Measurements from ENCODE around the gene PSMF1.
"Not testable (repeated sequence)": the region's sequence is repeated elsewhere in the genome, so short reads cannot be mapped to it uniquely, and the experiment has no call there.

PSMF1 gene

DNA sequence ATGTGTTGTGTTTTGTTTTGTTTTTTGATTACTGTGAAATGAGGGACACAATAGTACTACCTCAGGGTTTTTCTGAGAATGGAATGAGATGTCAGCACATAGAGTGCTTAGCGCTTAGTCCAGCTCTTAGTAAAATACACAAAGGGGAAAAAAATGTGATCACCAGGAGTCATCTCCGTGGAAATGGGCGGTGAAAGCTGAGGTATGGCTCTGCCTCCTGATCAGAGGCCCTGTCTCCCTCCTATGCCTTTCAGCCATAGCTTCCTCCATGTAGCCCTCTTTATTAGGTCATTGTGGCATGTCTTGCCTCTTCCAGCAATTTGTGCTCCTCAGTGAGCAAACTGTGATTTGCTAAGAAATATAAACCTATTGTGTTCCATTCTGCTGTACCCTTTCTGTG lies 13.0 kb downstream of the PSMF1 start:
- TF ChIP-seq, protein P1, sequence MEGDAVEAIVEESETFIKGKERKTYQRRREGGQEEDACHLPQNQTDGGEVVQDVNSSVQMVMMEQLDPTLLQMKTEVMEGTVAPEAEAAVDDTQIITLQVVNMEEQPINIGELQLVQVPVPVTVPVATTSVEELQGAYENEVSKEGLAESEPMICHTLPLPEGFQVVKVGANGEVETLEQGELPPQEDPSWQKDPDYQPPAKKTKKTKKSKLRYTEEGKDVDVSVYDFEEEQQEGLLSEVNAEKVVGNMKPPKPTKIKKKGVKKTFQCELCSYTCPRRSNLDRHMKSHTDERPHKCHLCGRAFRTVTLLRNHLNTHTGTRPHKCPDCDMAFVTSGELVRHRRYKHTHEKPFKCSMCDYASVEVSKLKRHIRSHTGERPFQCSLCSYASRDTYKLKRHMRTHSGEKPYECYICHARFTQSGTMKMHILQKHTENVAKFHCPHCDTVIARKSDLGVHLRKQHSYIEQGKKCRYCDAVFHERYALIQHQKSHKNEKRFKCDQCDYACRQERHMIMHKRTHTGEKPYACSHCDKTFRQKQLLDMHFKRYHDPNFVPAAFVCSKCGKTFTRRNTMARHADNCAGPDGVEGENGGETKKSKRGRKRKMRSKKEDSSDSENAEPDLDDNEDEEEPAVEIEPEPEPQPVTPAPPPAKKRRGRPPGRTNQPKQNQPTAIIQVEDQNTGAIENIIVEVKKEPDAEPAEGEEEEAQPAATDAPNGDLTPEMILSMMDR (IDR thresholded peaks at IDR 0.05; ENCODE audit: low read depth, low read length): no peak
- DNase-seq (ENCODE audit: extremely low read depth, low read depth): no peak

DNA sequence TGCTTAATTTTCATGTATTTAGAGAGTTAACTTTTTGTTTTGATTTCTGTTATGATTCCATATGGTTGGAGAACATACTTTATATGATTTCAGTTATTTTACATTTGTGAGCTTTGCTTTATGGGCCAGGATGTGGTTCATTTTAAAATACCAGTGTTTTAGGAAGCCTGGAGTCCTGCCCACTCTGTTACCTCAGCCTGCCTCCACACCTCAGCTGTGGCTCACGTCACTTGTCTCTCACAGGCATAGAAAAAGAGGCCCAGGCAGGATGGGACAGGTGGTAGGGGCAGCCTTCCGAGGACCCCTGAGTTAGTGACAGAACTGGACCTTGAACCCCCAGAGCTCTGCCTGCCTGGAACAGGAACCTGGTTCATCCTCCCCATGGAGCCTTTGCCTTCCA lies 16.0 kb downstream of the PSMF1 start:
- TF ChIP-seq, protein P1 (IDR thresholded peaks at IDR 0.05; ENCODE audit: low read depth, low read length): no peak
- no peak for DNase-seq (ENCODE audit: extremely low read depth, low read depth)

DNA sequence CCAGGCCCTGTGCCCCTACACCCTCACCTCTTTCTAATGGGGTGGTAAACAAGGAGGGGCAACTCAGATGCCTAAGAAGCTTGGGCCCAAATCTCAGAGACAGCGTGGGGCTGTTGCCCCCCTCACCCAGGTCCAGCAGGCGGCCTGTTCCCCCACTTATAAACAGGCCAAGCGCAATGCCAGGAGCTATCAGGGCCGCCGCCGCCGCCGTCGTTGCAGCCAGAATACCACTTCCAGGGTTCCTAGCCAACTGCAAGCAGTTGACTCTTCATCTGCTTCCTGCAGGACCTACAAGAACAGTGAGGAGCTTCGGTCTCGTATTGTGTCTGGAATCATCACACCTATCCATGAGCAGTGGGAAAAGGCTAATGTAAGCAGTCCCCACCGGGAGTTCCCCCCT lies 16.4 kb downstream of the PSMF1 start:
- DNase-seq (ENCODE audit: extremely low read depth, low read depth): no peak
- TF ChIP-seq, protein P1 (IDR thresholded peaks at IDR 0.05; ENCODE audit: low read depth, low read length): no peak

DNA sequence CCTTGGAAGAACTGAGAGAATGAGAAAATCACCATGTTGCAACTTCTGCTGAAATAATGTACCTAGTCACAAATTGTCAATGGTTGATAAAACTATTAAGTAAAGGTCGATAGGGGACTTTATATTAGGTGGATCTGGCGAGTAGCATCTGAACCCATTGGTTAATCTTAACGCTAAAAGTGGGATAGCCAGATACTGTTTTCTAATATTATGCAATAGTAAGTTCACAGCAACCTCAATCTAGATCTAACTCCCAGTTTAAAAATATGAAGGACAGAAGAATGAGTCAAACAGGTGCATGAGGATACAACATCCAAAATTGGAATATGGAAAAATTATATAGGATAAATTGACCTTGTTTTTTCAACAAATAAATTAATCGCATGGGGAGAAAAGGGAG lies 18.8 kb downstream of the PSMF1 start:
- TF ChIP-seq, protein P1 (IDR thresholded peaks at IDR 0.05; ENCODE audit: low read depth, low read length): no peak
- no peak for DNase-seq (ENCODE audit: extremely low read depth, low read depth)

GRCh38 chr20:1144401-1145172 lies 26.2 kb downstream of the PSMF1 start:
- no peak for DNase-seq (ENCODE audit: extremely low read depth, low read depth)
- TF ChIP-seq, protein P1 (IDR thresholded peaks at IDR 0.05; ENCODE audit: low read depth, low read length): no peak

DNA sequence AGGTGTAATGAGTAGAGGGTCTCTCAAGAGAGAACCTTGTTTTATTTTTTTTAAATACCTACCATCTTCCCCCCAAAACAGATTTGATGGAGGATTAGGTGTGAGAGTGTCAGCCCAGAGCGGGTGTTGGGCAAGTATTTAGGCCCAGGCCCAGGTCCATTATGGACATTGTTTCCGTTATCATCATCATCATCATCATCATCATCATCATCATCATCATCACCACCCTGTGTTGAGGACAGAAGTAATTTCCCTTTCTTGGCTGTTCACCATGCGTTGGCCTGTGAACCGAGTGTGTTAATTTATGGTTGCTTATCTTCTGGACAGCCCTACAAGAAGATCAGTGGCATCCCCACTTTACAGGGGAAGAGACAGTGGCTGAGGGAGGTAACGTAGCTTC lies 28.6 kb downstream of the PSMF1 start:
- TF ChIP-seq, protein P1 (IDR thresholded peaks at IDR 0.05; ENCODE audit: low read depth, low read length): no peak
- no peak for DNase-seq (ENCODE audit: extremely low read depth, low read depth)

GRCh38 chr20:1149812-1150211 lies 31.4 kb downstream of the PSMF1 start:
- DNase-seq (ENCODE audit: extremely low read depth, low read depth): not testable (repeated sequence)

DNA sequence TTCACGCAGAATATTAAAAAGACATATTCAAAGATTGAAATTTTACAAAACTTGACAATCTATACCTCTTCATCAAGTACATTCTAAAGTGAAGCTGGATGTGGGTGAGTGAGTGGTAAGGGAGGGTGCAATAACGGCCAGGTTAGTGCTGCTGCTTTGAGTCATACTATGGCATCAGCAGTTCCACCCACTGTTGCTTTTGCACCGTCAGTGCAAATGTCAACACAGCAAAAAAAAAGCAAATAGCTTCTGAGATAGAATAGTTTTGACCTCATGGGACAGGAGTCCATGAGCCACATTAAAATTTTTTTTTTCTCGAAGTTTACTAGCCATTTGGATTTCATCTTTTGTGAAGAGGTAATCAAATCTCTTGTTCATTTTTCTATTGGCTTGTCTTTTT lies 31.8 kb downstream of the PSMF1 start:
- DNase-seq (ENCODE audit: extremely low read depth, low read depth): no peak
- TF ChIP-seq, protein P1 (IDR thresholded peaks at IDR 0.05; ENCODE audit: low read depth, low read length): no peak
